Measurements from ENCODE around the gene CATSPER3. TPM values are rescaled to one million over a fixed set of nuclear protein-coding genes. Genes with fewer than 3 reads are reported as not detected.

Gene CATSPER3
- polyA plus RNA-seq, 1 donor, result 0.93 TPM

Other genes with a start within 250 kb of the CATSPER3 start
- 43.7 TPM for gene CAMLG, start 229.4 kb upstream of the CATSPER3 start, polyA plus RNA-seq (ENCODE audit: insufficient read length)
- 54.2 TPM for gene DDX46, start 209.1 kb upstream of the CATSPER3 start, polyA plus RNA-seq (ENCODE audit: insufficient read length)
- gene C5orf24, start 121.9 kb upstream of the CATSPER3 start, polyA plus RNA-seq (ENCODE audit: insufficient read length), result 62.9 TPM
- gene TXNDC15, start 93.5 kb upstream of the CATSPER3 start, polyA plus RNA-seq (ENCODE audit: insufficient read length), result 64.4 TPM
- 11.6 TPM for gene PCBD2, start 62.8 kb upstream of the CATSPER3 start, polyA plus RNA-seq (ENCODE audit: insufficient read length)
- 4.6 TPM for gene PITX1, start 66.3 kb downstream of the CATSPER3 start, polyA plus RNA-seq (ENCODE audit: insufficient read length)